Occipital lobe (tissue), 2 donors: ENCODE results near the gene MDFIC. TPM values are rescaled to one million over a fixed set of nuclear protein-coding genes. Genes with fewer than 3 reads are reported as not detected.
"Not testable (repeated sequence)": the region's sequence is repeated elsewhere in the genome, so short reads cannot be mapped to it uniquely, and the experiment has no call there.

ENCODE experiments used
- DNase-seq: peaks from one replicate; lab custom pipeline; 2025; lab: John Stamatoyannopoulos, UW
- total RNA-seq: library from RNA; depleted of rRNA; stranded (reverse); fragments of >200 nt; gene quantifications from one replicate; pipeline ENCODE4 v1.2.3, GENCODE V29; 2014

The MDFIC gene
- total RNA-seq: 7.0 TPM

DNA sequence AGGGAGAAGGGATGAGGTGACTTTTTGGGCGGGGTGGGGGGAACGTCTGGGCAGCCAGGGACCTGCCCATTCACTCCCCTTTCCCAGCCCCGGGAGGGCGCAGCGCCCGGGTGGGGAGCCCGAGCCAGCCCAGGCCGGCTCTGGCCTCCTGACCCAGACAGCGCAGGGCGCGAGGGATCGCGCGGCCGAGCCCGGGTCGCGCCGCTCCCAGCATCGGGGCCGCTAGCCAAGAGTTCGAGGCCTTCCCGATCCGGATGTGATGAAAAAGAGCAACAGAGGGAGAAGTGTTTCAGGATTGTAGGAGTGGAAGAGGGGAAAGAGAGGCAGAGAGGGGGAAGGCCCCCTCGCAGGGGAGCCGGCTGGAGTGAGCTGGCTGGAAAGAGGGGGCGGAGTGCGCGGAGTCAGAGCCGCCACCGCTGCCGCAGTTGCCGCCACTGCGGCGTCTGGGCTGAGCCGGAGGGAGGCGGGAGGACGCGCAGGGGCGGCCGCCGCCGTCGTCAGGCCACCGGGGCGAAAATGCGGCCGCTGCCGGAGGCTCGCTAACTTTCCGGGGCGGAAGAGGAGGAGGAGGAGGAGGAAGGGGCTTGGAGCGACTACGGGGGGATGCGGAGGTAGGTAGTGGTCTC lies at the start of gene MDFIC:
MDFIC (plus strand) TSS at position 69 of the 626 bp plus-strand sequence. CDS start 940 bp downstream, outside the sequence.
- no peak for DNase-seq

GRCh38 chr7:114874170-114874569 lies 47.7 kb upstream of the MDFIC start:
- DNase-seq: no peak

DNA sequence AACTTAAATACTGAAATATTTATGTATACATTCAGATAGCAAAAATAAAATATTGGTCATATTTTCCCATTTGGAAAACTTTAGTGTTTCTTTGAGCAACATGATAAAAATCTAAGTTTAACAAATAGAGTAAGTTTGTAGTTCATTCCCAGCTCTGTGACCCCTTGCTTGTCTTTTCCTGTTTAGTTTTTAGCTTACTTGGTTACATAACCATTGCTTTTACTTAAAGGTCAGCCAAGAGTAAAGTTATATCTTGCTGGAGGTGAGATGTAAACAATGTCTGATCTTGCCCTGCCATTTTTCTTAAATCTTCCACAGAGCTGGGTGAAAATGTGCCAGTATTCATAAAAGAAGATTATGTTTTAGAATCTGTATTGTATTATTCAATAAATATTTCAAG lies 46.7 kb upstream of the MDFIC start:
- DNase-seq: no peak

GRCh38 chr7:114879554-114879953 lies 42.3 kb upstream of the MDFIC start:
- no peak for DNase-seq

GRCh38 chr7:114885836-114886235 lies 36.1 kb upstream of the MDFIC start:
- DNase-seq: no peak

DNA sequence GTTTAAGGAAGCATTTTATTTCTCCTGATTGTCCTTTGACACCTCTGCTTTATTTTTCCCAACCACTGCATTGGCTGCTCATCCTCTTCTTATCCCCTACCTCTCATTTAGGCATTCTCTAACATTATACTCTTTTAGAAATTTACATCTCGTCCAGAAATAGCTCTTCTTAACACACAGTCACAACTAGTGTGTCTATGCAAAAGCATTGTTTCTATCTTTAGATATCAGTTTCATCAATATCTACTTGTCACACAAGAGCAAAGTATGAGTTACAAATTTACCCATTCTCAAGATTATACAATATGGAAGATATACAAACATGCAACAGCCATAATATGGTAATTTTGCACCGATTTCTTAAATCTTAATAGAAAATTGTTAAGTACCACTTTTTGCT lies 35.7 kb upstream of the MDFIC start:
- DNase-seq: no peak

- DNase-seq: not testable (repeated sequence)
These were observed 32.8 kb upstream of the MDFIC start for GRCh38 chr7:114889116-114889515.

DNA sequence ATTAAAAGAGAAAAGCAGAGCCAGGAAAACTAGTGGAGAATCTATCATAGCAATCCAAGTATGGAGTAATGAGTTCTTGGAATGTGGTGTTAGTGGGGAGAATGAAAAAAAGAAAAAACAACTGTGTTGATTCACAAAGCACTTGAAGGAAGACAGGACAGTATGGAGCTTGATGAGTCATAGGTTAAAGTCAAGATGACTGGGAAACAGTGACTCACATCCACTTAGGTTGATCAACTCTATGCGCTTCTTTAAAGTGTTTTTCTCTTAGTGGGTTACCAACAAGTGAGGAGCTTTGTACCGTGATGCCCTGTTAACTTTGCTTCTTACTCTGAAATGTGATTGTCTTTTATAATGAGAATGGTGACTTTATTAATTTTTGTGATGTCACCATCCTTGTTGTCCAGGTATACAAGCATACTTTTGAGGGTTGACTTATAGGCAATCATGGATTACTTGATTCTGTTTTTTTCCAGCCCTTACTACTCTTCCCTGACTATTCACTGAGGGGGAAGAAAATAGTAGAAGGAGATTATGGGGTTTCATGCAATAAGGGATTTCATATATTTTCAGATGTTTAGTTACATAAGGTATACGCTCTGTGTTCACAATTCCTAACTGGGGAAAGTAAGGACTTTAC lies 32.1 kb upstream of the MDFIC start:
- no peak for DNase-seq

DNA sequence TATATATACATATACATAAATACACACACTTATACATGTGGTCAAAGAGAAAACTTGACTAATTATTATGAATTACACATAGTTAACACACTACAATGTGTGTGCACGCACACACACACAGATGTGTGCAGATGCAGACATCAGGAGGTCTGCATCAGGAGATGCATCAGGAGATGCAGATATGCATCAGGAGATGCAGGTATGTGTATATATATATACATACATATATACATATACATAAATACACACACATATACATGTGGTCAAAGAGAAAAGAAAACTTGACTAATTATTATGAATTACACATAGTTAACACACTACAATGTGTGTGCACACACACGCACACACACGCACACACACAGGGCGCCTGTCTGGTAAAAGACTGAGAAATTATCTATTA lies 31.3 kb upstream of the MDFIC start:
- no peak for DNase-seq

DNA sequence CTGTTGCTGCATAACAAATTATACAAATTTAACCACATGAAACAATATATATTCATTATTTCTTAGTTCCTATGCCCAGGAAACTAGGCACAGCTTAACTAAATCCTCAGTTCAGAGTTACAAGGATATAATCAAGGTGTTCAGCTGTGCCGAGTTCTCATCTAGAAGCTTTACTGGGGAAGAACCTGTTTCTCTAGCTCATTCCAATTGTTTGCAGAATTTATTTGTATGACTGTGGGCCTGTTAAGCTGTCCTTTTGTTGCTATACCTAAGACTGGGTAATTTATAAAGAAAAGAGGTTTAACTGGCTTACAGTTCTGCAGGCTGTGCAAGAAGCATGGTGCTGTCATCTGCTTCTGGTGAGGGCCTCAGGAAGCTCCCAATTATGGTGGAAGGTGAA lies 21.8 kb upstream of the MDFIC start:
- no peak for DNase-seq

DNA sequence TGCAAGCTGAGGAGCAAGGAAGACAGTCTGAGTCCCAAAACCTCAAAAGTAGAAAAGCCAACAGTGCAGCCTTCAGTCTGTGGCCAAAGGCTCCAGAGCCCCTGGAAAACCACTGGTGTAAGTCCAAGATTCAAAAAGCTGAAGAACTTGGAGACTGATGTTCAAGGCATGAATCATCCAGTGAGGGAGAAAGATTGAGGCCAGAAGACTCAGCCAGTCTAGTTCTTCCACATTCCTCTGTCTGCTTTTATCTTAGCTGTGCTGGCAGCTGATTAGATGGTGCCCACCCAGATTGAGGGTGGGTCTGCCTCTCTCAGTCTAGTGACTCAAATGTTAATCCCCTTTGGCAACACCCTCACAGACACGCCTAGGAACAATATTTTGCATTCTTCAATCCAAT lies 20.1 kb upstream of the MDFIC start:
- no peak for DNase-seq

- DNase-seq: no peak
These were observed 18.8 kb upstream of the MDFIC start for GRCh38 chr7:114903131-114903530.

DNA sequence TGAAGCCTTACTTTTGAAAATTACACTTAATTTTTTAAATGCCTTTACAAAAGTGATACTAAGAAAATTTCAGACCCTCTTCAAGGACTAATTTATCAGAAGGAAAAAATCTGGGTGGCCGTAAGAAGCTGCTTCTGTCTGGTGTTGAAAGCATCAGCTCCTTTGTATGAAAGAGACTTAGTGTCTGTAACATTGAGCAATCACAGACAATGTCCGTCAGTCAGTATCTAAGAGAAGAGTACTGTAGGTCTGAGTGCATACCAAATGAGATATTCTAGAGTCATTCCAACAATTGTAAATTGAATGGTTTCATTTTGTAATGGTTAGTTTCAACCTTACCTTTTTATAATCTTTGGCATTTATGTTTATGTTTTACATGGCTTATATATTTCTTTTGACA lies 11.1 kb upstream of the MDFIC start:
- DNase-seq: no peak

- DNase-seq: no peak
These were observed 10.5 kb upstream of the MDFIC start for GRCh38 chr7:114911411-114911810.

- DNase-seq: no peak
These were observed 5.5 kb upstream of the MDFIC start for GRCh38 chr7:114916261-114916892.

- DNase-seq: no peak
These were observed 4.6 kb upstream of the MDFIC start for GRCh38 chr7:114917211-114917839.

GRCh38 chr7:114919587-114919986 lies 2.3 kb upstream of the MDFIC start:
- DNase-seq: no peak

DNA sequence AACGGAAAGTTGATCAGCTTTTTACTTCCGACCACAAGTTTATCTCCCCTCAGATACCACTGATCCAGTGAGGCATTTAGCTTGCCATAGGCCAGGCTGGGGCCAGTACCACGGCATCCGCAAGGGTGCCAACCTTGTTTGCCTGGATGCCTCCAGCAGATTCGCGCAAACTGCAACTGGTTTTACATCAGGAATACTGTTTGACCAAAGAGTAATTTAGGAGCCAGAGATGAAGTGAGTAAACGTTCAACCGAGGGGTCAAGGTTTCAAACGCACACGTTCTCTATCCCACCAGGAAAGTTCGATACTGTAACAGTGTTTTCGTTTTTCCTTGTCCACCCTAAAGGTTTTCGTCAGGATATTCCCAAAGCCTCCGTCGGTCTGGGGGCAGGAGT lies 266 bp upstream of the MDFIC start:
- no peak for DNase-seq

DNA sequence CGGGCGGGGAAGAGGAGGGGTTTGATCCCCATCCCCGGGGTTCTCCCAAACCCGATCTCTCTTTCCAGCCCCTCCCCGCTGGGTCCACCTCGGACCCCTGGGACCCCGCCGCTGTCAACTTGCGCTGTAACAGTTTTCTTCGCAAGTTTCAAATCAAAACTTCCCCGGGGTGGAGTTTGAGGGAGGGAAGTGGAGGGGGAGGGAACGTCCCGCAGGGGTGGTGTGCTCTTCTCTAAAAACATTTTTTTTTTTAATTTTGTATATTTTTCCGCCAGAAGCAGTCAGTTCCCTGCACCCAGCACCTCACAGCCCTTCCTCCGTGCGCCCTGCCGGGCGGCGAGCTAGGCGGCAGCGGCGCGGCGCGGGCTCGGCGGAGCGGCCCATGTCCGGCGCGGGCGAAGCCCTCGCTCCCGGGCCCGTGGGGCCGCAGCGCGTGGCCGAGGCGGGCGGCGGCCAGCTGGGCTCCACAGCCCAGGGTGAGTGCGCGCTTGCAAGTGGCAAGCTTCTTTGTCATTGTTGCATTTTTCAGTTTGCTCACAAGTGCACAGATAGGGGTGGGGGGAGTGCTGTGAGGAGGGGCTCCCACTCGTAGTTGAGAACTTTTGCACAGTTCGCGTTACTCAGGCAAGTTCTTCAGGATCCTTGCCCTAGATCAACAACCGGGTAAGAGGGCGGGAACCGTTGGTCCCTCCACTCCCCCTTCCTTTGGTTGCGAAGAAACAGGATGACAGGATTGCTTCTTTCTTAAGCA lies 933 bp downstream of the MDFIC start:
- no peak for DNase-seq

GRCh38 chr7:114923403-114923713 lies 1.5 kb downstream of the MDFIC start:
- no peak for DNase-seq

DNA sequence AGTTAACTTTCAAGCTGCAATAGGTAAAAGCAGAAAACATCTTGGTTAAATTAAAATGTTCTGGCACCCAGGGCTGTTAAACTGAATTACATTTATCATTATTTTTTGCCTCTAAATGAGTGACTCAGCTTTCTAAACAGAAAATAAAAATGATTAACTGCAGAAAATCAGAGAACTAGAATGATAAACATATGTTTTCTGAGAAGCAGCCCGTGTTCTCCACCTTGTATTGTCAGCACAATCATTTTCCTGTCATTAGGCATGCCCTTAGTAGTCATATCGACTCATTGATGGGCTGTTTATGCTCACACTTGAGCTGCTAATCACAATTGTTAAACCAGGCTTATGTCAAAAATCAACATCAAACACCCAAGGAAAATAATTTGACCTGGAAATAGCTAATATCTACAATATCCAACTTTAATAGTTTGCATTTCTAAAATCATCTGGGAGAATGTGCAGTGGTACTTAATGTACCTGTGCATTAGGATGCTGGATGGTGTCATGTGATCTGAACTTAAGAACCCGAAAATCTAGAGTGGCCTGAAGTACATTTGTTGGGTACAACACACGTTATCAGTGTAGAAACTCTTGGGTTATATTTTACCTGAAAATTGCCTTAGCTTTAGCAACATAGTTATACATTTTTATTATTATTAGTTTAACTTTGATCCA lies 2.3 kb downstream of the MDFIC start:
- DNase-seq: no peak
